ENCODE results near the gene RAB28. TPM values are rescaled to one million over a fixed set of nuclear protein-coding genes. Genes with fewer than 3 reads are reported as not detected.

Gene RAB28
- polyA plus RNA-seq, 1 of the 3 experiments (the other 2 are of a cell fraction), result 10.5 TPM

DNA sequence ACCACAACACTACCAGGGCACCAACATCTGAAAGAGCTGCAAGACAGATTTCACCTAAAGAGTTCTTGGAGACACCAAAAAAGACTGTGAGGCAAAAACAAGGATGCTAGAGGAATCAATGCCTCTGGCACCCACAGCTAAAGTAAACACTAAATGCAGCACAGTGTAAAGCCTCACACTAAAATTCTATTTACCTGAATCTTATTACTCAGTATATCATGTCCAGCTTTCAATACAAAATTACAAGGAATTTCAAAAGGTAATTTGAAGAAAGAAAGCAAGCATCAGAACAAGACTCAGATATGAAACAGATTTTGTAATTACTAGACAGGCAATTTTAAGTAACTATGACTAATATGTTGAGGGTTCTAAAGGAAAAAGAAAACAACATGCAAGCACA, 19.6 kb downstream of the RAB28 start:
- Histone ChIP-seq H2AFZ (ENCODE audit: low read depth) (no peak overlapping the region), H3F3A (replicated peaks; ENCODE audit: insufficient read depth) (peaks cover 7% of the 10 kb centered on the region), H3K27me3 (ENCODE audit: insufficient read depth) (no peaks in the 10 kb centered on the region), H3K9me3 (no peaks in the 10 kb centered on the region), H3K36me3 (replicated peaks in 1 of 2; ENCODE audit: control insufficient read depth in 1 of 2, insufficient read depth in 2 of 2, low read length in 1 of 2) (peaks cover 3 to 21% of the 10 kb centered on the region in 2 experiments), H3K9me2 (no peaks in the 10 kb centered on the region), H3K27ac (ENCODE audit: low read depth in 2 of 2, low read length in 1 of 2) (no peak overlapping the region), H3K4me3 (ENCODE audit: low read depth in 2 of 2, low read length in 1 of 2) (no peak overlapping the region), H4K20me1 (ENCODE audit: insufficient read depth) (no peaks in the 10 kb centered on the region), H3K9ac (no peak overlapping the region), H3K4me1 (ENCODE audit: control insufficient read depth in 1 of 2, insufficient read depth in 2 of 2, low read depth in 1 of 2, low read length in 1 of 2) (no peaks in the 10 kb centered on the region; a peak in 1 of 4 replicates), H3K79me2 (ENCODE audit: insufficient read depth) (peaks cover 47% of the 10 kb centered on the region; the same call in 1 of the 2 replicates), H3K4me2 (no peak overlapping the region)
- DNase-seq, result no peak
- no peak for TF ChIP-seq RXRA (IDR thresholded peaks at IDR 0.05; ENCODE audit: borderline replicate concordance, low read depth)
- TF ChIP-seq, protein P1, sequence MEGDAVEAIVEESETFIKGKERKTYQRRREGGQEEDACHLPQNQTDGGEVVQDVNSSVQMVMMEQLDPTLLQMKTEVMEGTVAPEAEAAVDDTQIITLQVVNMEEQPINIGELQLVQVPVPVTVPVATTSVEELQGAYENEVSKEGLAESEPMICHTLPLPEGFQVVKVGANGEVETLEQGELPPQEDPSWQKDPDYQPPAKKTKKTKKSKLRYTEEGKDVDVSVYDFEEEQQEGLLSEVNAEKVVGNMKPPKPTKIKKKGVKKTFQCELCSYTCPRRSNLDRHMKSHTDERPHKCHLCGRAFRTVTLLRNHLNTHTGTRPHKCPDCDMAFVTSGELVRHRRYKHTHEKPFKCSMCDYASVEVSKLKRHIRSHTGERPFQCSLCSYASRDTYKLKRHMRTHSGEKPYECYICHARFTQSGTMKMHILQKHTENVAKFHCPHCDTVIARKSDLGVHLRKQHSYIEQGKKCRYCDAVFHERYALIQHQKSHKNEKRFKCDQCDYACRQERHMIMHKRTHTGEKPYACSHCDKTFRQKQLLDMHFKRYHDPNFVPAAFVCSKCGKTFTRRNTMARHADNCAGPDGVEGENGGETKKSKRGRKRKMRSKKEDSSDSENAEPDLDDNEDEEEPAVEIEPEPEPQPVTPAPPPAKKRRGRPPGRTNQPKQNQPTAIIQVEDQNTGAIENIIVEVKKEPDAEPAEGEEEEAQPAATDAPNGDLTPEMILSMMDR (IDR thresholded peaks at IDR 0.05), result no peak
- TF ChIP-seq EP300 (IDR thresholded peaks at IDR 0.05; ENCODE audit: borderline replicate concordance in 1 of 2, low read depth in 1 of 2, low read length in 1 of 2), result no peak
- no peak for TF ChIP-seq NFIC (IDR thresholded peaks at IDR 0.05; ENCODE audit: borderline replicate concordance)
- TF ChIP-seq, protein P2, sequence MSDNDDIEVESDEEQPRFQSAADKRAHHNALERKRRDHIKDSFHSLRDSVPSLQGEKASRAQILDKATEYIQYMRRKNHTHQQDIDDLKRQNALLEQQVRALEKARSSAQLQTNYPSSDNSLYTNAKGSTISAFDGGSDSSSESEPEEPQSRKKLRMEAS (IDR thresholded peaks at IDR 0.05; ENCODE audit: low read depth), result no peak
- TF ChIP-seq, protein P3, sequence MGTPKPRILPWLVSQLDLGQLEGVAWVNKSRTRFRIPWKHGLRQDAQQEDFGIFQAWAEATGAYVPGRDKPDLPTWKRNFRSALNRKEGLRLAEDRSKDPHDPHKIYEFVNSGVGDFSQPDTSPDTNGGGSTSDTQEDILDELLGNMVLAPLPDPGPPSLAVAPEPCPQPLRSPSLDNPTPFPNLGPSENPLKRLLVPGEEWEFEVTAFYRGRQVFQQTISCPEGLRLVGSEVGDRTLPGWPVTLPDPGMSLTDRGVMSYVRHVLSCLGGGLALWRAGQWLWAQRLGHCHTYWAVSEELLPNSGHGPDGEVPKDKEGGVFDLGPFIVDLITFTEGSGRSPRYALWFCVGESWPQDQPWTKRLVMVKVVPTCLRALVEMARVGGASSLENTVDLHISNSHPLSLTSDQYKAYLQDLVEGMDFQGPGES (IDR thresholded peaks at IDR 0.05; ENCODE audit: low read depth, low read length), result no peak
- no peak for TF ChIP-seq FOXJ3 (CRISPR knock-in tag; IDR thresholded peaks at IDR 0.05)
- POLR2A ChIA-PET, result no interaction called here
- CTCF ChIA-PET, result interaction anchor here (0.6 to 1.0 kb wide), 2 partner anchors 17 to 21 kb away, joined by 3 read pairs; no protein-coding TSS in a partner anchor

DNA sequence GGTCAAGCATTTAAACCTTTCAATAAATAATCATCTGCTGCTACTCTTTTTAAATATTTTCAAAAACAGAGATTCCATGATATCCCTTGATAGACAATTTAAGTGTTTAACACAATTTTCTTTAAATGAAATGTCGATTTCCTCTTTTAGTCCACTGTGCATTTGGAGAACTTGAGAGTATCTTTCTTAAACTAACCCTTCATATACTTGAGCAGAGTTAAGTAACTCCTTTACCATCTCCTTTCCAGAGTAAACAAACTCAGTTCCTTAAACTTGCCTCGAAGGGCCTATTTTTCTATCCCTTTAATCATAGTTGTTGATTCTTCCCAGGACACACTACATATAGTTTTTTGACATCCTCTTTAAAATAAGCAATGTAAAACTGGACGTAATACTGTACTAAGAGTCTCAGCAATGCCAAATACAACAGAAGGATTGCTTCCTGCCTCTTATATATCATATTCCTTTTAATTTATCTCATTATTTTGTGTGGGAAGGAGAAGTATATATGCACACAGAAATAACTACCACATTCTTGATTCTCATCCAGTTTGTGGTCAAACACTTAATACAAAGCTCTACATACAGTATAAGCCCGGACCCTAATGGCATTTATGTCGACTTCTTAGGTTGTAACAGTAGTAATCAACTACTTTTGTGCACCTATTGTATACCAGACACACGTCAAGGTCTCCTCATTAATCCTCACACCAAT, 22.8 kb downstream of the RAB28 start:
- Histone ChIP-seq H3K4me3 (ENCODE audit: low read depth in 2 of 2, low read length in 1 of 2) (no peak overlapping the region), H3K27me3 (ENCODE audit: insufficient read depth) (no peaks in the 10 kb centered on the region), H3K9me2 (no peaks in the 10 kb centered on the region), H3K27ac (ENCODE audit: low read depth in 2 of 2, low read length in 1 of 2) (no peak overlapping the region), H3K4me1 (ENCODE audit: control insufficient read depth in 1 of 2, insufficient read depth in 2 of 2, low read depth in 1 of 2, low read length in 1 of 2) (no peaks in the 10 kb centered on the region), H3K4me2 (no peak overlapping the region), H3K9ac (no peak overlapping the region), H2AFZ (ENCODE audit: low read depth) (no peak overlapping the region), H3K79me2 (ENCODE audit: insufficient read depth) (peaks cover 34% of the 10 kb centered on the region), H3K36me3 (replicated peaks in 1 of 2; ENCODE audit: control insufficient read depth in 1 of 2, insufficient read depth in 2 of 2, low read length in 1 of 2) (peaks cover 5 to 10% of the 10 kb centered on the region in 2 experiments), H3F3A (replicated peaks; ENCODE audit: insufficient read depth) (no peaks in the 10 kb centered on the region), H3K9me3 (no peaks in the 10 kb centered on the region), H4K20me1 (ENCODE audit: insufficient read depth) (no peaks in the 10 kb centered on the region)
- no peak for DNase-seq
- POLR2A ChIA-PET, result no interaction called here
- TF ChIP-seq POLR2AphosphoS5 (IDR thresholded peaks at IDR 0.05; ENCODE audit: low read depth, low read length) (no peak), FOSL2 (IDR thresholded peaks at IDR 0.05; ENCODE audit: borderline replicate concordance, low read depth) (no peak), NFIC (IDR thresholded peaks at IDR 0.05; ENCODE audit: borderline replicate concordance) (no peak), RFX5 (IDR thresholded peaks at IDR 0.05; ENCODE audit: low read length) (no peak), FOXJ3 (CRISPR knock-in tag; IDR thresholded peaks at IDR 0.05) (no peak)
- WGBS (ENCODE audit: low lambda C conversion rate), result 92% methylated on average over 6 of the region's 6 CpGs
- CTCF ChIA-PET, result no interaction called here

Measured in SK-N-SH (cell line).